Thyroid gland (tissue), 4 donors: ENCODE measurements around the gene TSPAN9.

Source experiments
- CTCF ChIP-seq, 6 experiments: fragments of 200-600 bp in 3 of 6; fragments of 450-650 bp in 3 of 6; sonication (generic) in 3 of 6; IDR thresholded peaks; one replicate each; pipeline ENCODE4 v1.5.1; 2016 to 2019; ENCODE audit warnings: antibody characterized with exemption in 6 of 6, mild to moderate bottlenecking in 2 of 6, inconsistent platforms in 1 of 6, moderate library complexity in 1 of 6
- POLR2A ChIP-seq, 2 donors: fragments of 450-650 bp; IDR thresholded peaks; one replicate each; pipeline ENCODE4 v1.6.1; 2017; ENCODE audit warnings: antibody characterized with exemption in 2 of 2, mild to moderate bottlenecking in 2 of 2, moderate library complexity in 1 of 2

- TF ChIP-seq CTCF (IDR thresholded peaks at IDR 0.05), result no peak
- no peak for TF ChIP-seq POLR2A (IDR thresholded peaks at IDR 0.05)
Measured at GRCh38 chr12:3328571-3328970, 251.4 kb downstream of the TSPAN9 start.
